Vagina (tissue), 2 donors: ENCODE data around the gene ZNF785.

Experiments used
- POLR2A ChIP-seq, 2 donors: fragments of 450-650 bp; IDR thresholded peaks; one replicate each; pipeline ENCODE4 v1.6.1; 2017; ENCODE audit warnings: antibody characterized with exemption in 2 of 2, mild to moderate bottlenecking in 2 of 2, moderate library complexity in 2 of 2
- TF ChIP-seq, protein P1 (sequence below), 3 experiments: fragments of 450-650 bp in 2 of 3; fragments of 200-600 bp in 1 of 3; sonication (generic) in 1 of 3; IDR thresholded peaks; one replicate each; pipeline ENCODE4 v1.5.1; 2017 to 2019; ENCODE audit warnings: antibody characterized with exemption in 3 of 3, mild to moderate bottlenecking in 2 of 3, moderate library complexity in 2 of 3

DNA sequence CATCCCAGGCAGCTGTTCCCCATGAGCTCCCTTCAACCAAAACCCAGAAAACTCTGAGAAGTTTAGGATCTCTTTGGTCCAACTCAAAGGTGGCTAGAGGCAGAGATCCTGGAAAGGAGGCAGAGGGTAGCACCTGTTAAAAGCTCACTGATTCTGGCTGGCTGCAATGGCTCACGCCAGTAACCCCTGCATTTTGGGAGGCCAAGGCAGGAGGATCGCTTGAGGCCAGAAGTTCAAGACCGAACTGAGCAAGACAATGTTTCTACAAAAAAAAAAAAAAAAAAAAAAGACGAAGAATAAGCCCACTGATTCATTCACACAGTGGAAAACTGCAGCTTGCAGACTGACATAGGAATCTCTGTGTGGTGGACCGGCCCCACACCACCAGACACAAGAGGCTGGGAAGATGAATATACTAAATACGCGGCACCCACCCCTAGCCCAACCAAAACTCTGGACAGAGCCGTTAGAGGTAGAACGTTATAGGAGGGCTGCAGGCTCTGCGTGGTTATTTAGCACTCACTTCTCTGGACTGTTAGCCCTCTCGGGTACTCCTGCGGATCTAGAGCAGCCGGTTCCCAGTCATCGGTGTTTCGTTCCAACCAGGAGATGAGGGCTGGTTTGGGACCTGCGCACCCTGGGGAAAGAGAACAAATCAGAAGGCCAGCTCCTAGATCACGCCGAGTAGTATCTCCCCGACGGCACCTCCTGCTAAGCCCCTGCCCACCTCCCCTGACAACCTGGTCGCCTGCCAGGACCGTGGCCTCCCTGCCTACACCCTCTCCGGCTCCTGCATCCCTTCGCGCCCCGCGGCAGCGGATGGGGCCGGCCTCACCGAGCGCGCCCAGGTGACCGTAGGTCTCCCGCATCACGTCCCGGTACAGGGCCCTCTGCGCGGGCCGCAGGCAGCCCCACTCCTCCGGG lies 23.8 kb upstream of the ZNF785 start:
- TF ChIP-seq, protein P1, sequence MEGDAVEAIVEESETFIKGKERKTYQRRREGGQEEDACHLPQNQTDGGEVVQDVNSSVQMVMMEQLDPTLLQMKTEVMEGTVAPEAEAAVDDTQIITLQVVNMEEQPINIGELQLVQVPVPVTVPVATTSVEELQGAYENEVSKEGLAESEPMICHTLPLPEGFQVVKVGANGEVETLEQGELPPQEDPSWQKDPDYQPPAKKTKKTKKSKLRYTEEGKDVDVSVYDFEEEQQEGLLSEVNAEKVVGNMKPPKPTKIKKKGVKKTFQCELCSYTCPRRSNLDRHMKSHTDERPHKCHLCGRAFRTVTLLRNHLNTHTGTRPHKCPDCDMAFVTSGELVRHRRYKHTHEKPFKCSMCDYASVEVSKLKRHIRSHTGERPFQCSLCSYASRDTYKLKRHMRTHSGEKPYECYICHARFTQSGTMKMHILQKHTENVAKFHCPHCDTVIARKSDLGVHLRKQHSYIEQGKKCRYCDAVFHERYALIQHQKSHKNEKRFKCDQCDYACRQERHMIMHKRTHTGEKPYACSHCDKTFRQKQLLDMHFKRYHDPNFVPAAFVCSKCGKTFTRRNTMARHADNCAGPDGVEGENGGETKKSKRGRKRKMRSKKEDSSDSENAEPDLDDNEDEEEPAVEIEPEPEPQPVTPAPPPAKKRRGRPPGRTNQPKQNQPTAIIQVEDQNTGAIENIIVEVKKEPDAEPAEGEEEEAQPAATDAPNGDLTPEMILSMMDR (IDR thresholded peaks at IDR 0.05), result no peak
- TF ChIP-seq POLR2A (IDR thresholded peaks at IDR 0.05), result no peak
